ENCODE data around the gene LSM3. TPM values are rescaled to one million over a fixed set of nuclear protein-coding genes. Genes with fewer than 3 reads are reported as not detected.

Gene LSM3
- total and polyA plus RNA-seq, 11 donors = 11.6 to 15.9 (median 13.7) TPM

GRCh38 chr3:14139771-14140170 is 38.8 kb upstream of the LSM3 start:
- H3K4me3 ChIP-seq = no peak overlapping the region
- H3K9me3 ChIP-seq = no peaks in the 10 kb centered on the region
- intact Hi-C loops (cut with DNase I) = loop anchor here in 1 of 10 donors (10.0 kb wide), 1 partner anchor 485 kb away; no protein-coding TSS in a partner anchor
- peaks cover 0 to 83% (median 61%) of the 10 kb centered on the region in 9 donors for H3K36me3 ChIP-seq
- 90 to 93% (median 91%) methylated on average over 5 of the region's 5 CpGs for WGBS, 4 donors
- no peak overlapping the region for H3K27ac ChIP-seq
- no peak for ATAC-seq
- no peaks in the 10 kb centered on the region for H3K27me3 ChIP-seq
- peaks cover 0 to 53% (median 35%) of the 10 kb centered on the region in 12 donors for H3K4me1 ChIP-seq
- TF ChIP-seq, protein P1, sequence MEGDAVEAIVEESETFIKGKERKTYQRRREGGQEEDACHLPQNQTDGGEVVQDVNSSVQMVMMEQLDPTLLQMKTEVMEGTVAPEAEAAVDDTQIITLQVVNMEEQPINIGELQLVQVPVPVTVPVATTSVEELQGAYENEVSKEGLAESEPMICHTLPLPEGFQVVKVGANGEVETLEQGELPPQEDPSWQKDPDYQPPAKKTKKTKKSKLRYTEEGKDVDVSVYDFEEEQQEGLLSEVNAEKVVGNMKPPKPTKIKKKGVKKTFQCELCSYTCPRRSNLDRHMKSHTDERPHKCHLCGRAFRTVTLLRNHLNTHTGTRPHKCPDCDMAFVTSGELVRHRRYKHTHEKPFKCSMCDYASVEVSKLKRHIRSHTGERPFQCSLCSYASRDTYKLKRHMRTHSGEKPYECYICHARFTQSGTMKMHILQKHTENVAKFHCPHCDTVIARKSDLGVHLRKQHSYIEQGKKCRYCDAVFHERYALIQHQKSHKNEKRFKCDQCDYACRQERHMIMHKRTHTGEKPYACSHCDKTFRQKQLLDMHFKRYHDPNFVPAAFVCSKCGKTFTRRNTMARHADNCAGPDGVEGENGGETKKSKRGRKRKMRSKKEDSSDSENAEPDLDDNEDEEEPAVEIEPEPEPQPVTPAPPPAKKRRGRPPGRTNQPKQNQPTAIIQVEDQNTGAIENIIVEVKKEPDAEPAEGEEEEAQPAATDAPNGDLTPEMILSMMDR (IDR thresholded peaks at IDR 0.05) = no peak
- TF ChIP-seq POLR2A (IDR thresholded peaks at IDR 0.05) = no peak
- DNase-seq = peak in 1 of 5 donors; percentile 2

DNA sequence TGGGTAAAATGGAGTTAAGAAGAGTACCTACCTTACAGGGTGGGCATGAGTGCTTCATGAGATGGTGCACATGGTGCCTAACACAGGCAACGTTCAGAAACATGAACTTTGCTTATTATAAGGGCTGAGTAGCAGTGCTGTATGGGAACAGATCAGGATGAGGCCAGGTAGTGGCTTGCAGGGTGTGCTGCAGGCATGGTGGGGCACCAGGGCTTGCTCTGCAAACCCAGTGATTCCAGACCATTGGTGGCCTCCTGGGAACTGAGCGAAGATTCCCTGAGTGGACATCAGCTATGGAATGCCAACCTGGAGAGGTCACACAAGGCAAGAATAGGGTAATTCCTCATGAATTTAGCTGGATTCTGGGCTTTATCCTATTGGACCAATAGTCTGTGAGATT is 37.9 kb upstream of the LSM3 start:
- intact Hi-C loops (cut with DNase I) = loop anchor here in 1 of 10 donors (10.0 kb wide), 1 partner anchor 486 kb away; no protein-coding TSS in a partner anchor
- Histone ChIP-seq H3K4me1 (peaks cover 0 to 62% (median 44%) of the 10 kb centered on the region in 12 donors), H3K9me3 (no peaks in the 10 kb centered on the region), H3K4me3 (no peak overlapping the region), H3K36me3 (peaks cover 0 to 78% (median 56%) of the 10 kb centered on the region in 9 donors), H3K27me3 (no peaks in the 10 kb centered on the region), H3K27ac (peak overlapping the region in 2 of 12 donors; percentile 2 to 10)
- 75 to 92% (median 86%) methylated on average over 1 to 2 of the region's 2 CpGs for WGBS, 4 donors
- DNase-seq (no peak), ATAC-seq (no peak)
- TF ChIP-seq POLR2A (IDR thresholded peaks at IDR 0.05) = no peak
- TF ChIP-seq, protein P1 (IDR thresholded peaks at IDR 0.05) = no peak

DNA sequence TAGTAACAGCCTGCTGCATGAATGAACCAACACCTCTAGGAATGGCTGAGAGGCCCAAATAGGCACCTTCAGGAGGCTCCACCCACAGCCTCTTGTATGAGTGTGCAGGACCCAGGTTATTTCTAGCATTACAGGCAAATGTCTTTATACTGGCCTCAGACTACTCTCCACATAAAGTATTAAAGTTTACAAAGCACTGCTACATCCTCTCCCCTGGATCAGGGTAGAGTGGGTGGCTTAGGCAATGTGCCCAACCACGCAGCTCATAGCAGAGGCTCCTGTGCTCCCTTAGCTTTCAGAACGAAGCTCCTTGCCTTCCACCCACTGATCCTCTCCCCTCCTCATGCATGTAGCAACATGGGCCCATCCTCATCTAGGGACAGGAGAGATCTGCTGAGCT is 37.5 kb upstream of the LSM3 start:
- H3K27me3 ChIP-seq = no peaks in the 10 kb centered on the region
- H3K4me1 ChIP-seq = peaks cover 0 to 67% (median 45%) of the 10 kb centered on the region in 12 donors
- ATAC-seq (no peak), DNase-seq (peak in 1 of 5 donors; percentile 3)
- H3K27ac ChIP-seq = peak overlapping the region in 6 of 12 donors; percentile 39 to 91 (median 78)
- TF ChIP-seq, protein P1 (IDR thresholded peaks at IDR 0.05) = no peak
- no peak for TF ChIP-seq POLR2A (IDR thresholded peaks at IDR 0.05)
- WGBS, 4 donors = 72 to 78% (median 78%) methylated on average over 2 of the region's 2 CpGs
- H3K36me3 ChIP-seq = peaks cover 0 to 78% (median 53%) of the 10 kb centered on the region in 9 donors
- no peak overlapping the region for H3K4me3 ChIP-seq
- H3K9me3 ChIP-seq = no peaks in the 10 kb centered on the region
- intact Hi-C loops (cut with DNase I) = loop anchor here in 1 of 10 donors (10.0 kb wide), 1 partner anchor 486 kb away; no protein-coding TSS in a partner anchor

DNA sequence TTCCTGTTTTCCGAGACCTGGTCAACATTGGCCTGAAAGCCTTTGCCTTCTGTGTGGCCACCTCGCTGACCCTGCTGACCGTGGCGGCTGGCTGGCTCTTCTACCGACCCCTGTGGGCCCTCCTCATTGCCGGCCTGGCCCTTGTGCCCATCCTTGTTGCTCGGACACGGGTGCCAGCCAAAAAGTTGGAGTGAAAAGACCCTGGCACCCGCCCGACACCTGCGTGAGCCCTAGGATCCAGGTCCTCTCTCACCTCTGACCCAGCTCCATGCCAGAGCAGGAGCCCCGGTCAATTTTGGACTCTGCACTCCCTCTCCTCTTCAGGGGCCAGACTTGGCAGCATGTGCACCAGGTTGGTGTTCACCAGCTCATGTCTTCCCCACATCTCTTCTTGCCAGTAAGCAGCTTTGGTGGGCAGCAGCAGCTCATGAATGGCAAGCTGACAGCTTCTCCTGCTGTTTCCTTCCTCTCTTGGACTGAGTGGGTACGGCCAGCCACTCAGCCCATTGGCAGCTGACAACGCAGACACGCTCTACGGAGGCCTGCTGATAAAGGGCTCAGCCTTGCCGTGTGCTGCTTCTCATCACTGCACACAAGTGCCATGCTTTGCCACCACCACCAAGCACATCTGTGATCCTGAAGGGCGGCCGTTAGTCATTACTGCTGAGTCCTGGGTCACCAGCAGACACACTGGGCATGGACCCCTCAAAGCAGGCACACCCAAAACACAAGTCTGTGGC is 36.8 kb upstream of the LSM3 start:
- H3K4me1 ChIP-seq = peaks cover 0 to 66% (median 41%) of the 10 kb centered on the region in 12 donors
- DNase-seq (peak in 4 of 5 donors; percentile 43 to 81 (median 66)), ATAC-seq (peak; percentile 66 to 76 (median 68))
- TF ChIP-seq, protein P1 (IDR thresholded peaks at IDR 0.05) = no peak
- no peak for TF ChIP-seq POLR2A (IDR thresholded peaks at IDR 0.05)
- peak overlapping the region in 10 of 12 donors; percentile 13 to 91 (median 81) for H3K27ac ChIP-seq
- intact Hi-C loops (cut with DNase I) = loop anchor here in 1 of 10 donors (10.0 kb wide), 1 partner anchor 487 kb away; no protein-coding TSS in a partner anchor
- H3K4me3 ChIP-seq = no peak overlapping the region
- H3K27me3 ChIP-seq = no peaks in the 10 kb centered on the region
- 75 to 89% (median 78%) methylated on average over 14 to 19 of the region's 19 CpGs for WGBS, 4 donors
- H3K36me3 ChIP-seq = peaks cover 0 to 78% (median 56%) of the 10 kb centered on the region in 9 donors
- H3K9me3 ChIP-seq = no peaks in the 10 kb centered on the region

Measured in heart left ventricle (tissue), 16 donors.